SH-SY5Y (cell line): Measurements from ENCODE around the gene CACNG6.

Source experiments
- GATA2 ChIP-seq: IDR thresholded peaks from 2 replicates; pipeline ENCODE4 v1.6.1; 2011; ENCODE audit warnings: mild to moderate bottlenecking, low read depth, low read length
- GATA3 ChIP-seq: IDR thresholded peaks from 2 replicates; pipeline ENCODE4 v1.6.1; 2011; ENCODE audit warnings: low read depth, mild to moderate bottlenecking, low read length, moderate library complexity

DNA sequence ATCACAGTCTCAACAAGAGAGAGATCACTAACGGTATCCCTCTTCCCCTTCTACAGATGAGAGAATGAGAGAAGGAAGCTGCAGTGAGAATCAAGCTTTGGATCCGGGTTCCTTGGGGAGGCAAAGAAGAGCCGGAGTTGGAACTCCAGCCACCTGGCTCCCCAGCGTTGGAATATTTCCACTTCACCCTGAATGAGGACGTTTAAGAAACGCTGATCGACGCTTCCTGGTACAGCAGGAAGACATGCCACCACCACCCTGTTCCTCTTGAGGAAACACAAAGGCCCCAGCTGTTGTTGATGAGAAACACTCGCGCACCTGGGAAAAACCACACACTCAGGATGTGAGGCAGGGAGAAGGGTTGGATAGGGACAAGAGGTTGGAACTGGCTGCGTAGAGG, 40.0 kb upstream of the CACNG6 start:
- TF ChIP-seq GATA2 (no peak), GATA3 (no peak)
